H1 (cell line): Measurements from ENCODE around the gene KIF26B. TPM values are rescaled to one million over a fixed set of nuclear protein-coding genes. Genes with fewer than 3 reads are reported as not detected.

Experiments used
- TEAD4 ChIP-seq: IDR thresholded peaks from 2 replicates; pipeline ENCODE4 v1.6.1; 2012; ENCODE audit warnings: low read depth, low read length, inconsistent platforms, mixed read lengths
- polyA plus RNA-seq, 7 experiments: library from polyadenylated mRNA; depleted of rRNA in 3 of 7; stranded (reverse) in 5 of 7; unstranded in 2 of 7; fragments of >200 nt in 5 of 7; fragments of 200-250 nt in 2 of 7; gene quantifications; 1 replicate in 5 of 7; 2 replicates in 1 of 7; 4 replicates in 1 of 7; pipeline versions ENCODE4 v1.2.1 to v1.2.3, GENCODE V29; 2011 to 2013; ENCODE audit warnings: missing spikeins in 2 of 7, mixed read lengths in 2 of 7
- total RNA-seq: library from RNA; stranded (reverse); fragmentation: NEBNext Ultra II Directional; extraction: Animal tissue kit (Norgen Biotek cat#: 25700); gene quantifications from 2 replicates; pipeline ENCODE4 v1.2.1, GENCODE V29; 2021

The KIF26B gene
- total and polyA plus RNA-seq, 2 of the 8 experiments (the other 6 are each of a cell fraction or from before 2014, with no cell fraction given), result 0.06 to 0.28 TPM

- no peak for TF ChIP-seq TEAD4
Measured at GRCh38 chr1:245648749-245649522, 494.2 kb downstream of the KIF26B start (continued).
